GM12873 (cell line): ENCODE data around the gene BIN1.

Experiments
- CTCF ChIP-seq: IDR thresholded peaks from 2 replicates; pipeline ENCODE4 v1.5.1; 2012; ENCODE audit warnings: low read depth, mild to moderate bottlenecking, moderate library complexity, low read length, control low read depth; ENCODE audit not compliant: insufficient read depth; ENCODE audit errors: missing control alignments

BIN1 gene

GRCh38 chr2:127044977-127045661 lies 61.8 kb downstream of the BIN1 start:
- no peak for TF ChIP-seq CTCF

GRCh38 chr2:127044165-127044718 lies 62.7 kb downstream of the BIN1 start:
- TF ChIP-seq CTCF = no peak

- no peak for TF ChIP-seq CTCF
Measured at GRCh38 chr2:127043367-127044164, 63.4 kb downstream of the BIN1 start.

GRCh38 chr2:127041259-127041970 lies 65.5 kb downstream of the BIN1 start:
- TF ChIP-seq CTCF = no peak

- no peak for TF ChIP-seq CTCF
Measured at GRCh38 chr2:127040169-127040568, 66.8 kb downstream of the BIN1 start.

- TF ChIP-seq CTCF = no peak
Measured at GRCh38 chr2:127039387-127040031, 67.4 kb downstream of the BIN1 start.

GRCh38 chr2:127037476-127037875 lies 69.5 kb downstream of the BIN1 start:
- TF ChIP-seq CTCF = no peak
